Measurements from ENCODE around the gene TSPAN9. TPM values are rescaled to one million over a fixed set of nuclear protein-coding genes. Genes with fewer than 3 reads are reported as not detected.

Gene TSPAN9
- total RNA-seq, 1 donor from 2014 or later, result 238 TPM

- no peak for DNase-seq (ENCODE audit: low read depth)
Measured at GRCh38 chr12:3288690-3289089, 211.5 kb downstream of the TSPAN9 start.

GRCh38 chr12:3289702-3290101 is 212.5 kb downstream of the TSPAN9 start:
- DNase-seq (ENCODE audit: low read depth), result peak; percentile 70

- DNase-seq (ENCODE audit: low read depth), result no peak
Measured at GRCh38 chr12:3291939-3292338, 214.8 kb downstream of the TSPAN9 start.

- no peak for DNase-seq (ENCODE audit: low read depth)
Measured at GRCh38 chr12:3292677-3293412, 215.7 kb downstream of the TSPAN9 start.

- no peak for DNase-seq (ENCODE audit: low read depth)
Measured at GRCh38 chr12:3293446-3294161, 216.4 kb downstream of the TSPAN9 start.

GRCh38 chr12:3294481-3294911 is 217.3 kb downstream of the TSPAN9 start:
- DNase-seq (ENCODE audit: low read depth), result no peak

GRCh38 chr12:3295225-3295624 is 218.0 kb downstream of the TSPAN9 start:
- no peak for DNase-seq (ENCODE audit: low read depth)

GRCh38 chr12:3295646-3296408 is 218.6 kb downstream of the TSPAN9 start:
- no peak for DNase-seq (ENCODE audit: low read depth)

GRCh38 chr12:3296409-3296701 is 219.2 kb downstream of the TSPAN9 start:
- DNase-seq (ENCODE audit: low read depth), result no peak

- DNase-seq (ENCODE audit: low read depth), result no peak
Measured at GRCh38 chr12:3298603-3299002, 221.4 kb downstream of the TSPAN9 start.

- peak; percentile 98 for DNase-seq (ENCODE audit: low read depth)
Measured at GRCh38 chr12:3299929-3300832, 223.0 kb downstream of the TSPAN9 start.

- DNase-seq (ENCODE audit: low read depth), result no peak
Measured at GRCh38 chr12:3300833-3301401, 223.7 kb downstream of the TSPAN9 start.

- no peak for DNase-seq (ENCODE audit: low read depth)
Measured at GRCh38 chr12:3302401-3303041, 225.3 kb downstream of the TSPAN9 start.

GRCh38 chr12:3303410-3304136 is 226.4 kb downstream of the TSPAN9 start:
- no peak for DNase-seq (ENCODE audit: low read depth)

- peak; percentile 70 for DNase-seq (ENCODE audit: low read depth)
Measured at GRCh38 chr12:3304436-3305165, 227.4 kb downstream of the TSPAN9 start.

GRCh38 chr12:3305464-3305863 is 228.3 kb downstream of the TSPAN9 start:
- DNase-seq (ENCODE audit: low read depth), result no peak

- DNase-seq (ENCODE audit: low read depth), result no peak
Measured at GRCh38 chr12:3305904-3306619, 228.9 kb downstream of the TSPAN9 start.

- no peak for DNase-seq (ENCODE audit: low read depth)
Measured at GRCh38 chr12:3307389-3307788, 230.2 kb downstream of the TSPAN9 start.
